IMR-90 (cell line): ENCODE measurements around the gene PDCD6IP. TPM values are rescaled to one million over a fixed set of nuclear protein-coding genes. Genes with fewer than 3 reads are reported as not detected.

Experiments
- ATAC-seq: fragments of 200-7000 bp; cut with Tn5 transposase; 2 replicates; pipeline ENCODE4 v1.9.1; 2020; ENCODE audit warnings: low read depth, mild to moderate bottlenecking, moderate library complexity
- BruUV-seq: library from RNA; stranded (reverse); fragments of 400-500 nt; replicated peaks from 2 replicates; lab custom pipeline; 2021; lab: Mats Ljungman, UMichigan
- CTCF ChIA-PET: fragments of 300-600 bp; formaldehyde crosslinking; extraction: SDS; loops from one replicate; lab custom pipeline; 2021; ENCODE audit warnings: antibody characterized with exemption; lab: Yijun Ruan, JAX
- POLR2A ChIA-PET: fragments of 300-600 bp; sonication (Branson Sonifier 250); formaldehyde crosslinking; loops from one replicate; lab custom pipeline; 2022; ENCODE audit warnings: antibody characterized with exemption; ENCODE audit not compliant: unreplicated experiment; lab: Charles Lee
- DNase-seq: peaks from one replicate; pipeline ENCODE4 v3.0.0; 2013
- H2AFZ ChIP-seq: replicated peaks from 2 replicates; pipeline ENCODE3; 2013; ENCODE audit warnings: low read length, mild to moderate bottlenecking; ENCODE audit not compliant: poor library complexity
- H2AK5ac ChIP-seq: 2 replicates; pipeline ENCODE4 v1.6.1; 2013; ENCODE audit warnings: low read depth, low read length, inconsistent platforms
- H2AK9ac ChIP-seq: replicated peaks from 2 replicates; pipeline ENCODE3; 2013; ENCODE audit warnings: mild to moderate bottlenecking, low read depth, low read length, moderate library complexity; ENCODE audit not compliant: poor library complexity
- H2BK120ac ChIP-seq: 2 replicates; pipeline ENCODE4 v1.6.1; 2013; ENCODE audit warnings: low read depth, low read length, inconsistent platforms
- H2BK15ac ChIP-seq: 3 replicates; pipeline ENCODE4 v1.6.1; 2013; ENCODE audit warnings: low read depth, low read length, inconsistent platforms
- H2BK20ac ChIP-seq: 2 replicates; pipeline ENCODE4 v1.6.1; 2013; ENCODE audit warnings: low read depth, mild to moderate bottlenecking, inconsistent platforms, low read length, moderate library complexity
- H2BK5ac ChIP-seq: 2 replicates; pipeline ENCODE4 v1.6.1; 2013; ENCODE audit warnings: mild to moderate bottlenecking, low read depth, low read length, inconsistent platforms; ENCODE audit not compliant: poor library complexity, severe bottlenecking
- H3K14ac ChIP-seq: replicated peaks from 2 replicates; pipeline ENCODE4 v1.6.1; 2013; ENCODE audit warnings: low read depth, low read length, inconsistent platforms
- H3K18ac ChIP-seq: 2 replicates; pipeline ENCODE4 v1.6.1; 2013; ENCODE audit warnings: low read depth, low read length, control low read depth
- H3K23ac ChIP-seq: 2 replicates; pipeline ENCODE4 v1.6.1; 2013; ENCODE audit warnings: low read depth, low read length, inconsistent platforms
- H3K27ac ChIP-seq: 2 replicates; pipeline ENCODE4 v1.5.1; 2013; ENCODE audit warnings: mild to moderate bottlenecking, control low read depth, low read length; ENCODE audit not compliant: insufficient read depth
- H3K27me3 ChIP-seq: 2 replicates; pipeline ENCODE4 v1.6.1; 2013; ENCODE audit warnings: low read length; ENCODE audit not compliant: control insufficient read depth, insufficient read depth
- H3K36me3 ChIP-seq: 2 replicates; pipeline ENCODE4 v1.6.1; 2013; ENCODE audit warnings: low read length, mixed read lengths; ENCODE audit not compliant: control insufficient read depth, insufficient read depth
- H3K4ac ChIP-seq: 2 replicates; pipeline ENCODE4 v1.6.1; 2013; ENCODE audit warnings: low read depth, low read length, inconsistent platforms
- H3K4me1 ChIP-seq: 2 replicates; pipeline ENCODE4 v1.6.1; 2013; ENCODE audit warnings: low read length, mixed read lengths; ENCODE audit not compliant: control insufficient read depth, insufficient read depth
- H3K4me2 ChIP-seq: 2 replicates; pipeline ENCODE4 v1.6.1; 2013; ENCODE audit warnings: low read depth, mild to moderate bottlenecking, control low read depth, low read length, moderate library complexity
- H3K4me3 ChIP-seq: 2 replicates; pipeline ENCODE4 v1.5.1; 2013; ENCODE audit warnings: low read depth, mild to moderate bottlenecking, control low read depth, low read length, moderate library complexity; ENCODE audit not compliant: insufficient read depth
- H3K56ac ChIP-seq: 2 replicates; pipeline ENCODE4 v1.6.1; 2013; ENCODE audit warnings: low read length, inconsistent platforms; ENCODE audit not compliant: insufficient read depth; ENCODE audit errors: extremely low read depth
- H3K79me1 ChIP-seq, 2 experiments: 2 replicates each; pipeline ENCODE4 v1.6.1; 2013; ENCODE audit warnings: low read length in 2 of 2, inconsistent platforms in 1 of 2, low read depth in 1 of 2
- H3K9ac ChIP-seq: 2 replicates; pipeline ENCODE4 v1.6.1; 2013; ENCODE audit warnings: low read depth, low read length, control low read depth
- H3K9me1 ChIP-seq: 2 replicates; pipeline ENCODE4 v1.6.1; 2013; ENCODE audit warnings: low read length, inconsistent platforms; ENCODE audit not compliant: insufficient read depth
- H3K9me3 ChIP-seq: 2 replicates; pipeline ENCODE4 v1.6.1; 2013; ENCODE audit warnings: low read length; ENCODE audit not compliant: control insufficient read depth, insufficient read depth
- H4K20me1 ChIP-seq: 2 replicates; pipeline ENCODE4 v1.6.1; 2013; ENCODE audit warnings: low read length, inconsistent platforms; ENCODE audit not compliant: insufficient read depth
- H4K5ac ChIP-seq: 2 replicates; pipeline ENCODE4 v1.6.1; 2013; ENCODE audit warnings: mild to moderate bottlenecking, low read depth, low read length, control low read depth
- H4K8ac ChIP-seq, 2 experiments: 2 replicates each; pipeline ENCODE4 v1.6.1; 2013; ENCODE audit warnings: low read depth in 2 of 2, low read length in 2 of 2, control low read depth in 1 of 2, inconsistent platforms in 1 of 2
- H4K91ac ChIP-seq: 2 replicates; pipeline ENCODE4 v1.6.1; 2013; ENCODE audit warnings: low read depth, low read length, inconsistent platforms; ENCODE audit not compliant: insufficient read depth
- BHLHE40 ChIP-seq: fragments of 150-350 bp; IDR thresholded peaks from 2 replicates; pipeline ENCODE4 v1.6.1; 2016; ENCODE audit warnings: mild to moderate bottlenecking, low read depth, low read length
- CHD1 ChIP-seq: IDR thresholded peaks from 2 replicates; pipeline ENCODE4 v1.6.1; 2012; ENCODE audit warnings: low read depth, low read length, improper control_type of control experiment
- FOS ChIP-seq: fragments of 150-350 bp; IDR thresholded peaks from 2 replicates; pipeline ENCODE4 v1.6.1; 2016; ENCODE audit warnings: low read depth, low read length
- MAFK ChIP-seq: IDR thresholded peaks from 2 replicates; pipeline ENCODE4 v1.6.1; 2012; ENCODE audit warnings: low read depth, low read length, improper control_type of control experiment
- MAZ ChIP-seq: IDR thresholded peaks from 2 replicates; pipeline ENCODE4 v1.6.1; 2012; ENCODE audit warnings: low read depth, mild to moderate bottlenecking, low read length, improper control_type of control experiment, moderate library complexity, borderline replicate concordance
- MXI1 ChIP-seq: IDR thresholded peaks from 2 replicates; pipeline ENCODE4 v1.6.1; 2012; ENCODE audit warnings: low read depth, mild to moderate bottlenecking, low read length, moderate library complexity, borderline replicate concordance
- POLR2A ChIP-seq: IDR thresholded peaks from 2 replicates; pipeline ENCODE4 v1.6.1; 2012; ENCODE audit warnings: mild to moderate bottlenecking, low read depth, low read length
- RCOR1 ChIP-seq: IDR thresholded peaks from 2 replicates; pipeline ENCODE4 v1.6.1; 2012; ENCODE audit warnings: mild to moderate bottlenecking, low read length, improper control_type of control experiment; ENCODE audit not compliant: insufficient replicate concordance
- RFX5 ChIP-seq: IDR thresholded peaks from 2 replicates; pipeline ENCODE4 v1.8.0; 2012; ENCODE audit warnings: low read depth, mild to moderate bottlenecking, low read length, moderate library complexity
- SMC3 ChIP-seq: fragments of 150-350 bp; IDR thresholded peaks from 2 replicates; pipeline ENCODE4 v1.6.1; 2016; ENCODE audit warnings: low read depth, mild to moderate bottlenecking, antibody characterized with exemption, low read length, moderate library complexity
- WGBS, 2 experiments: methylation state at CpG; one replicate each; pipeline versions ENCODE4 v1.1.5 to v1.1.7; 2013; ENCODE audit warnings: missing lambda C conversion rate in 2 of 2; ENCODE audit not compliant: insufficient read length in 1 of 2; ENCODE audit errors: extremely low coverage in 2 of 2; 5-methylcytosine and 5-hydroxymethylcytosine counted together
- dilution Hi-C: fragments of 300-500 bp; cut with HindIII; formaldehyde crosslinking; loops from one replicate; pipeline ENCODE4 v1.14.3; 2018; ENCODE audit warnings: low sequenced_read_pairs; ENCODE audit not compliant: unreplicated experiment
- in situ Hi-C: fragments of 300-500 bp; cut with MboI; formaldehyde crosslinking; loops from 3 replicates; pipeline ENCODE4 v1.14.3; 2019; ENCODE audit warnings: low sequenced_read_pairs, inconsistent platforms, mixed read lengths
- intact Hi-C: fragments of 100-400 bp; cut with micrococcal nuclease; formaldehyde crosslinking; loops from 2 replicates; pipeline ENCODE4 v1.10.0; 2022
- polyA plus RNA-seq, 3 experiments: library from polyadenylated mRNA; depleted of rRNA; stranded (reverse); fragments of >200 nt; gene quantifications; 2 replicates each; pipeline ENCODE4 v1.2.3, GENCODE V29; 2012; ENCODE audit warnings: low replicate concordance in 1 of 3
- total RNA-seq: library from RNA; depleted of rRNA; stranded (reverse); fragments of >200 nt; gene quantifications from 2 replicates; pipeline ENCODE4 v1.2.3, GENCODE V29; 2012
- TF ChIP-seq, protein P1 (sequence below): fragments of 150-350 bp; IDR thresholded peaks from 2 replicates; pipeline ENCODE4 v1.6.1; 2017; ENCODE audit warnings: mild to moderate bottlenecking, antibody characterized with exemption, low read length, low read depth
- TF ChIP-seq, protein P2 (sequence below): conservative IDR thresholded peaks from 2 replicates; pipeline ENCODE4 v1.5.1; 2012; ENCODE audit warnings: mild to moderate bottlenecking, low read depth, low read length, improper control_type of control experiment

Gene PDCD6IP
- total and polyA plus RNA-seq, 2 of the 4 experiments (the other 2 are of a cell fraction) = 68.1 to 78.3 TPM

DNA sequence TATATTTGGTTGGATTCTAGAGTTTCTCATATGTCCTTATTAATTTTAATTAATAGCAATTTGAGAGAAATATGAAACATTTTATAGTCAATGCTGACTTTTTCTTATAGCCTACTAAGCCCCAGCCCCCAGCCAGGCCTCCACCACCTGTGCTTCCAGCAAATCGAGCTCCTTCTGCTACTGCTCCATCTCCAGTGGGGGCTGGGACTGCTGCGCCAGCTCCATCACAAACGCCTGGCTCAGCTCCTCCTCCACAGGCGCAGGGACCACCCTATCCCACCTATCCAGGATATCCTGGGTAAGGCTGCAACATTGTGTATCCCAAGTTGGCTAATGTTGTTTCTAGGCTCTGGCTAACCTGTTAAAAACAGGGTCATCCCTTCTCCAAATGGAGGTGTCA lies 66.7 kb downstream of the PDCD6IP start:
- ATAC-seq = no peak
- in situ Hi-C loops = no loop called here
- Histone ChIP-seq H3K9ac (no peak overlapping the region), H2BK5ac (no peak overlapping the region), H3K14ac (no peak overlapping the region), H3K18ac (no peak overlapping the region), H2AK9ac (peak overlapping the region; percentile 15), H2AFZ (no peak overlapping the region), H3K9me1 (no peaks in the 10 kb centered on the region), H3K23ac (no peak overlapping the region), H4K91ac (no peak overlapping the region), H4K8ac (no peak overlapping the region), H3K4ac (no peak overlapping the region), H3K27me3 (no peaks in the 10 kb centered on the region), H3K79me1 (peaks cover 3% of the 10 kb centered on the region in 2 experiments; a peak in 2 of 4 replicates), H3K36me3 (peaks cover 18% of the 10 kb centered on the region), H4K5ac (no peak overlapping the region), H2BK120ac (no peak overlapping the region), H4K20me1 (no peaks in the 10 kb centered on the region), H2BK15ac (no peak overlapping the region), H3K27ac (no peak overlapping the region), H3K4me2 (no peak overlapping the region), H3K4me1 (no peaks in the 10 kb centered on the region), H2AK5ac (no peak overlapping the region), H3K4me3 (no peak overlapping the region), H3K9me3 (no peaks in the 10 kb centered on the region), H2BK20ac (no peak overlapping the region), H3K56ac (no peak overlapping the region)
- TF ChIP-seq SMC3 = no peak
- TF ChIP-seq FOS = no peak
- TF ChIP-seq BHLHE40 = no peak
- TF ChIP-seq, protein P1, sequence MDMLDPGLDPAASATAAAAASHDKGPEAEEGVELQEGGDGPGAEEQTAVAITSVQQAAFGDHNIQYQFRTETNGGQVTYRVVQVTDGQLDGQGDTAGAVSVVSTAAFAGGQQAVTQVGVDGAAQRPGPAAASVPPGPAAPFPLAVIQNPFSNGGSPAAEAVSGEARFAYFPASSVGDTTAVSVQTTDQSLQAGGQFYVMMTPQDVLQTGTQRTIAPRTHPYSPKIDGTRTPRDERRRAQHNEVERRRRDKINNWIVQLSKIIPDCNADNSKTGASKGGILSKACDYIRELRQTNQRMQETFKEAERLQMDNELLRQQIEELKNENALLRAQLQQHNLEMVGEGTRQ = no peak
- TF ChIP-seq POLR2A = no peak
- no peak for TF ChIP-seq MXI1
- no peak for TF ChIP-seq CHD1
- TF ChIP-seq, protein P2, sequence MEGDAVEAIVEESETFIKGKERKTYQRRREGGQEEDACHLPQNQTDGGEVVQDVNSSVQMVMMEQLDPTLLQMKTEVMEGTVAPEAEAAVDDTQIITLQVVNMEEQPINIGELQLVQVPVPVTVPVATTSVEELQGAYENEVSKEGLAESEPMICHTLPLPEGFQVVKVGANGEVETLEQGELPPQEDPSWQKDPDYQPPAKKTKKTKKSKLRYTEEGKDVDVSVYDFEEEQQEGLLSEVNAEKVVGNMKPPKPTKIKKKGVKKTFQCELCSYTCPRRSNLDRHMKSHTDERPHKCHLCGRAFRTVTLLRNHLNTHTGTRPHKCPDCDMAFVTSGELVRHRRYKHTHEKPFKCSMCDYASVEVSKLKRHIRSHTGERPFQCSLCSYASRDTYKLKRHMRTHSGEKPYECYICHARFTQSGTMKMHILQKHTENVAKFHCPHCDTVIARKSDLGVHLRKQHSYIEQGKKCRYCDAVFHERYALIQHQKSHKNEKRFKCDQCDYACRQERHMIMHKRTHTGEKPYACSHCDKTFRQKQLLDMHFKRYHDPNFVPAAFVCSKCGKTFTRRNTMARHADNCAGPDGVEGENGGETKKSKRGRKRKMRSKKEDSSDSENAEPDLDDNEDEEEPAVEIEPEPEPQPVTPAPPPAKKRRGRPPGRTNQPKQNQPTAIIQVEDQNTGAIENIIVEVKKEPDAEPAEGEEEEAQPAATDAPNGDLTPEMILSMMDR = no peak
- TF ChIP-seq MAFK = no peak
- no peak for TF ChIP-seq MAZ
- no peak for TF ChIP-seq RFX5
- TF ChIP-seq RCOR1 = no peak
- CTCF ChIA-PET = no interaction called here
- dilution Hi-C loops = no loop called here
- intact Hi-C loops = no loop called here
- POLR2A ChIA-PET = no interaction called here
- no TSS peak for BruUV-seq
- no CpG with 5 or more reads among the region's 4 CpGs for WGBS, 2 experiments
- no peak for DNase-seq
